T-helper 2 cell treated with Interferon-gamma antibody and Interleukin-4, amounts not matched to agents 100 ng/mL and 5 ng/mL, for 36 hours (primary cell): ENCODE measurements around the gene ADIPOR2. TPM values are rescaled to one million over a fixed set of nuclear protein-coding genes. Genes with fewer than 3 reads are reported as not detected.
"Not testable (repeated sequence)": the region's sequence is repeated elsewhere in the genome, so short reads cannot be mapped to it uniquely, and the experiment has no call there.

ENCODE experiments used
- intact Hi-C: fragments of 100-400 bp; cut with micrococcal nuclease; formaldehyde crosslinking; loops from one replicate; pipeline ENCODE4 v1.15.1; 2023
- total RNA-seq: library from RNA; stranded (reverse); gene quantifications from 2 replicates; pipeline ENCODE4 v1.2.3, GENCODE V29; 2022

The ADIPOR2 gene
- total RNA-seq, 1 donor from 2014 or later = 64.5 TPM

GRCh38 chr12:1702713-1703112 is 11.8 kb downstream of the ADIPOR2 start:
- intact Hi-C loops = no loop called here

- intact Hi-C loops = no loop called here
Measured at GRCh38 chr12:1703771-1704722, 13.2 kb downstream of the ADIPOR2 start.

GRCh38 chr12:1705774-1706631 is 15.1 kb downstream of the ADIPOR2 start:
- intact Hi-C loops = no loop called here

GRCh38 chr12:1706632-1706980 is 15.7 kb downstream of the ADIPOR2 start:
- intact Hi-C loops = no loop called here

- intact Hi-C loops = no loop called here
Measured at GRCh38 chr12:1707051-1707450, 16.2 kb downstream of the ADIPOR2 start.

GRCh38 chr12:1709968-1710367 is 19.1 kb downstream of the ADIPOR2 start:
- intact Hi-C loops = not testable (repeated sequence)

GRCh38 chr12:1710870-1711269 is 20.0 kb downstream of the ADIPOR2 start:
- intact Hi-C loops = not testable (repeated sequence)

GRCh38 chr12:1711536-1712211 is 20.8 kb downstream of the ADIPOR2 start:
- intact Hi-C loops = not testable (repeated sequence)

GRCh38 chr12:1712305-1712704 is 21.4 kb downstream of the ADIPOR2 start:
- intact Hi-C loops = not testable (repeated sequence)

GRCh38 chr12:1712852-1713251 is 22.0 kb downstream of the ADIPOR2 start:
- intact Hi-C loops = not testable (repeated sequence)

GRCh38 chr12:1713783-1714348 is 23.0 kb downstream of the ADIPOR2 start:
- intact Hi-C loops = not testable (repeated sequence)

- intact Hi-C loops = not testable (repeated sequence)
Measured at GRCh38 chr12:1715459-1715858, 24.6 kb downstream of the ADIPOR2 start.

GRCh38 chr12:1716215-1716862 is 25.5 kb downstream of the ADIPOR2 start:
- intact Hi-C loops = no loop called here

GRCh38 chr12:1716911-1717310 is 26.0 kb downstream of the ADIPOR2 start:
- intact Hi-C loops = no loop called here

- intact Hi-C loops = no loop called here
Measured at GRCh38 chr12:1719139-1719538, 28.3 kb downstream of the ADIPOR2 start.

GRCh38 chr12:1720494-1720893 is 29.6 kb downstream of the ADIPOR2 start:
- intact Hi-C loops = no loop called here

- intact Hi-C loops = no loop called here
Measured at GRCh38 chr12:1723721-1724120, 32.9 kb downstream of the ADIPOR2 start.

GRCh38 chr12:1724250-1724649 is 33.4 kb downstream of the ADIPOR2 start:
- intact Hi-C loops = no loop called here

- intact Hi-C loops = no loop called here
Measured at GRCh38 chr12:1726753-1727152, 35.9 kb downstream of the ADIPOR2 start.

- intact Hi-C loops = no loop called here
Measured at GRCh38 chr12:1728824-1729223, 38.0 kb downstream of the ADIPOR2 start.
